HG03060 (cell line): Measurements from ENCODE around the gene MTMR12.
"Not testable (repeated sequence)": the region's sequence is repeated elsewhere in the genome, so short reads cannot be mapped to it uniquely, and the experiment has no call there.

ENCODE experiments used
- ATAC-seq: cut with Tn5 transposase; IDR thresholded peaks from one replicate; pipeline ENCODE4 v1.9.1; 2021; ENCODE audit warnings: low read depth, moderate number of reproducible peaks; ENCODE audit not compliant: unreplicated experiment

Gene MTMR12

GRCh38 chr5:32302835-32303754 is 9.6 kb downstream of the MTMR12 start:
- ATAC-seq = no peak

- ATAC-seq = no peak
Observed at GRCh38 chr5:32301891-32302290, 10.8 kb downstream of the MTMR12 start.

GRCh38 chr5:32299059-32299677 is 13.6 kb downstream of the MTMR12 start:
- ATAC-seq = no peak

GRCh38 chr5:32298059-32298415 is 14.7 kb downstream of the MTMR12 start:
- ATAC-seq = no peak

- no peak for ATAC-seq
Observed at GRCh38 chr5:32297181-32298058, 15.3 kb downstream of the MTMR12 start.

GRCh38 chr5:32295966-32296772 is 16.6 kb downstream of the MTMR12 start:
- ATAC-seq = not testable (repeated sequence)

- ATAC-seq = no peak
Observed at GRCh38 chr5:32291591-32291990, 21.1 kb downstream of the MTMR12 start.

GRCh38 chr5:32290922-32291321 is 21.8 kb downstream of the MTMR12 start:
- ATAC-seq = no peak

GRCh38 chr5:32290501-32290900 is 22.2 kb downstream of the MTMR12 start:
- ATAC-seq = not testable (repeated sequence)

- not testable (repeated sequence) for ATAC-seq
Observed at GRCh38 chr5:32289986-32290385, 22.8 kb downstream of the MTMR12 start.

GRCh38 chr5:32288135-32288534 is 24.6 kb downstream of the MTMR12 start:
- not testable (repeated sequence) for ATAC-seq

- ATAC-seq = not testable (repeated sequence)
Observed at GRCh38 chr5:32287525-32287924, 25.2 kb downstream of the MTMR12 start.

GRCh38 chr5:32285510-32286138 is 27.1 kb downstream of the MTMR12 start:
- no peak for ATAC-seq

- ATAC-seq = peak; percentile 43
Observed at GRCh38 chr5:32283539-32284377, 29.0 kb downstream of the MTMR12 start.

- no peak for ATAC-seq
Observed at GRCh38 chr5:32283061-32283460, 29.7 kb downstream of the MTMR12 start.

- ATAC-seq = no peak
Observed at GRCh38 chr5:32282633-32283032, 30.1 kb downstream of the MTMR12 start.

GRCh38 chr5:32281378-32282133 is 31.2 kb downstream of the MTMR12 start:
- not testable (repeated sequence) for ATAC-seq

GRCh38 chr5:32280656-32281081 is 32.1 kb downstream of the MTMR12 start:
- peak; percentile 84 for ATAC-seq
